ENCODE data around the gene MEF2A.
"Not testable (repeated sequence)": the region's sequence is repeated elsewhere in the genome, so short reads cannot be mapped to it uniquely, and the experiment has no call there.

MEF2A gene

DNA sequence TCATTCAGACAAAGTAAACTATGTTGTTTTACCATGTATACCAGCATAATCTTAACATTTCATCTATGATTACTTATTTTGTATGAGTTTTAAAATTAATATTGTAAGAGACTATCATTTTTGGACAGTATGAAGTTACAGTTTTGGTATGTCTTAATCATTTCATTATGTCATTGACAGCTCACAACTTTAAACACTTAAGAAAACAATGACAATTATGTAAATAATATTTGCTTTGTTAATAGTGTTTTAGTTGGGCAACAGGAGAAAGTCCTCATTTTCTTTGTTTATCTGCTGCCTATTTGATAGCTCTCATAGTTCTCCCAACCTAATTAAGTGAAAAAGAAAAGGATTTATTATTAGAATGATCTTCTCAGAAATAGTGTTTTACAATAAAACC lies 80.2 kb downstream of the MEF2A start:
- DNase-seq (ENCODE audit: low spot score): no peak

DNA sequence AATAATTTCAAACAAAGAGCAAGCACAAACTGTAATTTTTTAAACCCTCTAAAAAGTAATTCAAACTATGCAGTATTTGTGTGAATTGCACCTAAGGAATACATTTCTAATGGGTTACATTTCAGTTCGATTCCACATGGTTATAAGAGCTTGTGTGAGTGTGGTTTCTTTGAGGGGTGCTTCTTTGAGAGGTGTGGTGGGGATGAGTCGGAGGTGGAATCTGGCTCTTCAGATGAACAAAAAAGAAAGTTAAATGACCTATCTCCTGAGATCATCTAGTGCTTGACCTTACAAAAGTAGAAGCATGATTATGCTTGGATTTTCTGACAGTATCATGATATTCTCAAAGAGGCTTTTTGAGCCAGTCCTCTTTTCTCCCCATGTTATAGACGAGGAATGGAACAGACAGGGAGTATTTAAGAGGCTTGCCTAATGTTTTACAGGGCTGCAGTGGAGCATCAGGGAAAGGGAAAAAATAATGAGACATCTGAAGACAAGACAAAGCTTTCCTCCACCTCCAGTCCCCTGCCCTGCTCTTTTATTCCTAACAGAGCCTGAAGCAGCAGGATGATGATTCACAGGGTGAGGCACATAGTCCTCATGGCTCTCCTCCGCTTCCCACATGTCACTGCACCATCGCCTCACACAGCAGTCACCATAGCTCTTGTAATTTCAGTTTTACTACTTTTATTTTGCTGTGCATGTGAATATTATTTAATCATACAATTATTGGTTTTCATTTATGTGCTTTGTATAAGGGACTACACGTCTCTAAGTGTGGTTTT lies 85.4 kb downstream of the MEF2A start:
- DNase-seq (ENCODE audit: low spot score): no peak

DNA sequence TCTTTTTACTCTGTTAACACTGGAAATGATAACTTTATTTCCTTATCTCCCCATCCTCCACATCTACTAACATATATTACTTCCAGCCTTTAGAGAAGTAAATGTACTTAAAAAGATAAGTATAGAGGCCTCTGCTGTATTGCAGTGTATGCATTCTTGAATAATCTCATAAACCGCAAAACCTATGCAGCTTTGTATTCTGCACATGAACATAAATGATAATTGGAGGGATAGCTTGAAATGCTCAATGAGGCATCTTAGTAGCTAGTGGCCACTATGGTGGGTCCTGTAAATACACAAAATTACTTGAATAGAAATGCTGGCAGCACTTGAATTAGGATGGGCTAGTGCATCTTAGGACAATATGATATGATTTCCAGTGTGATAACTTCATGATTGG lies 90.4 kb downstream of the MEF2A start:
- no peak for DNase-seq (ENCODE audit: low spot score)

DNA sequence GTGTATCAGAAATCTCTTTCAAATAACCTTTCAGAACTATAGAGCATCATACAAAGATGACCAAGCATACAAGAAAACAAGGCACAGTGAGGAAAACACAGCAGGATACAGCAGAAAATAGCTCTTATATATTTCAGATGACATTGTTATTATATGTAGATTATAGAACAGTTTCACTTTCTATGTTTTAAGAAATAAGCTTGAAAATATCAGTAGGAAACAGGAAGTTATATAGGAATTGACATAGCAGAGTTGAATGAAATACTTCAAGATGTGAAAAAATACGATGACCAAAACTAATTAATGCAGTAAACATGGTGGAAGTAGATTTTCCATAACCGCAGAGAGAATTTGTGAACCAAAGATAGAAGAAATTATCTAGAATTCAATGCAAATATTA lies 92.2 kb downstream of the MEF2A start:
- DNase-seq (ENCODE audit: low spot score): no peak

- no peak for DNase-seq (ENCODE audit: low spot score)
These were observed 97.1 kb downstream of the MEF2A start for GRCh38 chr15:99662903-99663302.

DNA sequence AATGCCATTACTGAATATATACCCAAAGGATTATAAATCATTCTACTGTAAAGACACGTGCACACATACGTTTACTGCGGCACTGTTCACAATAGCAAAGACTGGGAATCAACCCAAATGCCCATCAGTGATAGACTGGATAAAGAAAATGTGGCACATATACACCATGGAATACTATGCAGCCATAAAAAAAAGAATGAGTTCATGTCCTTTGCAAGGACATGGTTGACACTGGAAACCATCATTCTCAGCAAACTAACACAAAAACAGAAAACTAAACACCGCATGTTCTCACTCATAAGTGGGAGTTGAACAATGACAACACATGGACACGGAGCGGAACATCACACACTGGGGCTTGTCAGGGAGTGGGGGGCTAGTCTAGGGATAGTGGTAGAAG lies 100.3 kb downstream of the MEF2A start:
- not testable (repeated sequence) for DNase-seq (ENCODE audit: low spot score)

DNA sequence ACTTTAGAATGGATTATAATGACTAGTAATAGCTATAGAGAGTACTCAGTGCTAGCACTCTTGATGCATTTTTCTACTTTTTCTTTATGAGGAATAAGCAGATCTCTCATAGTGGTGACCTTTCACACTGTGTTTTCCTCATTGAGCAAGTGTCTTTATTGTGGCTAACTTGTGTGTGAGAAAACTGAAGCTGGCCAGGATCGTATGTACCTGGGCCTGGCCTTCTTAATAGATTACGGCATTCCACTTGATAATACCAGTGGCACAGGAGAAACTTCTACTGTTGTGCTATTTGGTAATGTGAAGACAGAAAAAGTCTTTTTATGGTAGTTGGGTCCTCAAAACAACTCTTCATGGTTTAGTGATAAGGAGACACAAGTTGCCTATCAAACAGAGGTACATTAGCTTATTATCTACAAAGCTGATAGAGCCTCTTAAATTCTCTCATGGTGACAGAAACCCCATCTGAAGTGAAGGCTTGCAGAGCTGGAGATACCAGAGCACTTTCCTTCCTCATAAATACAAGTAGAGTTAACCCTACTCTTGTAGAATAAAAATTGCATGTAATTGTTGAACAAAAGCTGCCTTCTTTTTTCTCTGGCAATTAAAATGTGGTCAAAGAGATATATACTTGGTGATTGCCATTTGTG lies 102.9 kb downstream of the MEF2A start:
- DNase-seq (ENCODE audit: low spot score): no peak

DNA sequence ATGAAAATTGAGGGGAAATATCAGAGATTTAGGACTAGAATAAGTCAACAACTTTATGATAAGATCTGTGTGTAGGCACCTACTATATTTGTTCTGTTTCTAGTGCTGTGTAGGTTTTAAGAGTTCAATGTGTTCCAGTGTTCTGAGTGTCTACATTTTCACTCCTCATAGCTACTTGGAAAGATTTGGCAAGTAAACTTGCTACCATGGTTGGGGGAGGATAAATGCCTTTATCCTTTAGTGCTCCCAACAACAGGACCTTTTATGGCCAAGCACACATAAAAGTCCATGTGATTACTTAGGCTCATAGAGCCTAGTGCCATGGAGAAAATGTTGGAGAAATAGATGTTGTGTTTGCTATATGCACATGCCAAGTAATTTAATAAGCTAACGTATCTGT lies 103.5 kb downstream of the MEF2A start:
- DNase-seq (ENCODE audit: low spot score): no peak

DNA sequence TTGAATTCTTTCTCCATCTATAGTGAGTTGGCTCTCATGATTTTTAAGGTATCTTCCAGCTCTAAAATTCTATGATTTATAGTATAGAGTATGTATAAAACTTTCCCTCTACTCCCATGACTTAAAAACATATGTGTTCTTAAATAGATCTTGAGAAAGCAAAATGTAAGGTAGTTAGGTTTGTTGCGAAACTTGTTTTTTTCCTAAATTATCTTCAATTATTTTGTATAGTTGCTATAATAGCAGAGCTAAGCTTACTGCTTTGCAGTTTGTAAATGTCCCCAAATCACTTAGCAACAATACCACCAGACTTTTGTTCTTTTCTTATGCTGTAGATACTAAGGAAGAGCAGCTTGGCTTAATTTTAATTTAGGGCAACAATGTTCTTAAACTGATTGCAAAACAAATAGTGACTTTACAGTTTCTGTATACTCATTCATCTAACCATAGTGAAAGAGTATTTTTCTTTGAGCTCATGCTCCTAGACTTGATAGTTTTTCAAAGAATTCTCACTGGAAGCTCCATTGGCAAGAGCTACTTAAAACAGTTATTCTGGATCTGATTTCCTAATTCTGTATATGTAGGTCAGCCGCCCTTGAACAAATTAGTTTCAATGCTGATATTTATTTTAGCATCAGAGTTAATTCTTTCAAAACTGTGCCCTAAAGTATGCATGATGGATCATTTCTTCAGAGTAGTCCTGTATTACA lies 106.3 kb downstream of the MEF2A start:
- no peak for DNase-seq (ENCODE audit: low spot score)

GRCh38 chr15:99673111-99673510 lies 107.3 kb downstream of the MEF2A start:
- DNase-seq (ENCODE audit: low spot score): no peak

- no peak for DNase-seq (ENCODE audit: low spot score)
These were observed 108.5 kb downstream of the MEF2A start for GRCh38 chr15:99674279-99674678.

DNA sequence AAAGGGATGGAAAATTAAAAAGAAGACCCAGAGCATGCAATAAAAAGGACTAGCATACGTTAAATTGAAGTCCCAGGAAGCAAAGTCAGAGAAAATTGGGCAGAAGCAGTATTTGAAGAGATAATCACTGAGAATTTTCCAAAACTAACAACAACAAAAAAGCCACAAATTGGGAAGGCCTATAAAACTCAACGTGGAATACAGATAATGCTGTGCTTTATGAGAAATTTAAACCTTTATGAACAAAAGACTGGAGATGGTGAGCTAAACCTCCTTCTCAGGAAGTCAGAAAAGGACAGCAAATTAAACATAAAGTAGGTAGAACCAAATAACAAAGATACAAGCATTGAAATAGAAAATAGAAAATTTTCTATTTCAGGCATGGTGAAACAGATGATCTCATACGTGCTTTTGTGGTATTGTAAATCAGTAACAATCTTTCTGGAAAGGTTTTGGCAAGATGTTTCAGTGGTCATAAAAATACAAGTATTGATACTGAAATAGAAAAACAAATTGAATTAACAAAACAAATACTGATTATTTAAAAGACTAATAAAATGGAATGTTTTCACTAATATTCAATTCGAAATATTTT lies 111.9 kb downstream of the MEF2A start:
- no peak for DNase-seq (ENCODE audit: low spot score)

- DNase-seq (ENCODE audit: low spot score): no peak
These were observed 114.5 kb downstream of the MEF2A start for GRCh38 chr15:99680276-99680675.

- DNase-seq (ENCODE audit: low spot score): no peak
These were observed 116.2 kb downstream of the MEF2A start for GRCh38 chr15:99681990-99682389.

DNA sequence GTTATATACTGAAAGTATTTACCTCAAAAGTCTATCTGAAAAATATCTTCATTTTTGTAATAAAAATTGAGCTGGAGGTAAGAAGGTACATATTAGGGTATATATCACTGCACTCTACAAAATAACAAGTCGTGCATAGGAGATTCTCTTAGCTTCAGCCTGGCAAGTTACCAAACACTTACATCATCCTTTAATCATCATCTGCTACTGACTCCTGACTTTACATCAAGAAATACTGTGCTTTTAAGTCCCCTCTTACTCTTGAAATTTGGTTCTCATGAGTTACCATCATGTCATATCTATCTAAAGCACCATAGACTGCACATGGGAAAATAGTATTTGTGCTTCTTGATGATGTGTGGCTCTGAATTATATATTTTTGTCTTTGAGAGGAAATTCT lies 116.7 kb downstream of the MEF2A start:
- DNase-seq (ENCODE audit: low spot score): no peak

- DNase-seq (ENCODE audit: low spot score): no peak
These were observed 117.4 kb downstream of the MEF2A start for GRCh38 chr15:99683000-99683670.

DNA sequence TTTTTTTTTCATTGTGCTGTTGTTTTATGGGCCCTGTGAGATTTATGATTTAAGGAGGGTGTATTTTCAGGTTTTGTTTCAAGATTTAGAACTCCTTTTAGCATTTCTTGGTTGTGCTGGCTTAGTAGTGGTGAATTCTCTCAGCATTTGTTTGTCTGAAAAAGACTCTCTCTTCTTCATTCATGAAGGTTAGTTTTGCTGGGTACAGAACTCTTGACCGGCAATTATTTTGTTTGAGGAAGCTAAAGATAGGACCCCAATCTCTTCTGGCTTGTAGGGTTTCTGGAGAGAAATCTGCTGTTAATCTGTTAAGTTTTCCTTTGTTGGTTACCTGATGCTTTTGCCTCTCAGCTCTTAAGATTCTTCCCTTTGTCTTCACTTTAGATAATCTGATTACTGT lies 120.5 kb downstream of the MEF2A start:
- no peak for DNase-seq (ENCODE audit: low spot score)

GRCh38 chr15:99692825-99693224 lies 127.0 kb downstream of the MEF2A start:
- DNase-seq (ENCODE audit: low spot score): no peak

GRCh38 chr15:99696096-99696495 lies 130.3 kb downstream of the MEF2A start:
- DNase-seq (ENCODE audit: low spot score): no peak

GRCh38 chr15:99702895-99703602 lies 137.3 kb downstream of the MEF2A start:
- DNase-seq (ENCODE audit: low spot score): no peak

DNA sequence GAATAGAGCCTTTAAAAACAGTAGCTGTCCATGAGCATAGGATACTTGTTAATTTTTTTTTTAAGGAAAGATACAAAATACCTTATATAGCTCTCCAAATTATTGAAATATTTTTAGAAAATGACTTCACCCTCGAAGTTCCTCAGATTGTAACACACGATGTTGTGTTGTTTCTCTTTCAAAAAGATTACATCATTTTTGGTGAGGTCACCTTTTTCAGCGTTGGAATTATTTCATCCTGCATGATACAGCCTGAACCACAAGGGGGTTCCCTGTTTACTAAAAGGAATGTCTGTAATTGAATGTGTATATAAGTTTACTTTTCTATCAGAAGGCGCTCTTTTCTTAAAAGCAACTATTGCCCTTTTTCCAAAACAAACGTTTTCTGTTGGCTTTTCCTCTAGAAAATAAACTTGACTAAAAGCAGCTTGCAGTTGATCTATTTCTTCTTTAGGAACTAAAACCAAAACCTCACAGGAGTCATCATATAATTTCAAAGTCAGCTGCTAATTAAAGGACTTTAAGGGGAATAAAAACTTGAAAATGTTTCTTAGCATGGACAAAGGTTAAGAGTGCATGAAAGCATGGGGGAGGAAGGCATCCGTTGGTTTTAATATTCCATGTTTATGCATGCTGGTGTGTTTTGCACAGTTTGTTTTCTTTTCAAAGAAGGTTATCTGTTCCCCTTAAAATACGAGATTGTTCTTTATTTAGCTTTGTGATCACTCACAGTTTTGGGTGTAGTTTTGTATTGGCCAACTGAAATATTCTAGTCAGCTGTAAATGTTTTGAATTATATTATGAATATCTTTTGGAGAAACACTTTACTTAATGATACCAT lies 138.0 kb downstream of the MEF2A start:
- DNase-seq (ENCODE audit: low spot score): peak; percentile 32

Data from CD4-positive, alpha-beta T cell treated with Interleukin-15 for 4 hours (primary cell).